ENCODE data around the gene RAD51B.

DNA sequence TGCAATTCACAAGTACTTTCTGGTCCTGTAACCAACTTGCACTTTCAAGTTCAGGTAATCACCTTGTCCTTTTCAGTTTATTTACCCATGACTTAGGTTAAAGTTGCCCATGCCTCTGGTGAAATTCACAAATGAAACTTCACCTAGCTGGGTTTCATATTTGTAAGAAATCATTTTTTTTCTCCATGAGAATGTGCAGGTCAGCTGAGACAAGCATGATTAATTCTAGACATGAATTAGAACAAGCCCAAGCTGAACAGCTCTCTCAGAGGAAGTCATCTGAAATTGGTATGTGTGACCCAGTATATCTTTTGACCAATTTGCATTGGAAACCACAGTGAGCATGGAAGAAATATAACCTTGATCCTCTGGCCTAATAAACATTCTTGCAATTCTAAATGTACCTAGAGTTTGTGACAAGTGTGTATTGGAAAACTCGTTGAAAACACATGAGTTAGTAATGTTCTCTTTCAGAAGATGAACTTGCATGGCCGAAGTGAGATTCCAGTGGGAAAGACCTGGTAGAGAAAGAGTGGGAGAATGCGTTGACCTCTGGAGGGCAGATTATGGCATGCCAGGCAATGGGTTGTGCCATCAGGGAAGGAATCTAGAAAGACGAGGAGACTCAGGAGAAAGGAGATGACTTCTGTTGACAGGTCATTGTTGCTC lies 486.8 kb downstream of the RAD51B start:
- TF ChIP-seq POLR2A (IDR thresholded peaks at IDR 0.05) = no peak
- TF ChIP-seq, protein P1, sequence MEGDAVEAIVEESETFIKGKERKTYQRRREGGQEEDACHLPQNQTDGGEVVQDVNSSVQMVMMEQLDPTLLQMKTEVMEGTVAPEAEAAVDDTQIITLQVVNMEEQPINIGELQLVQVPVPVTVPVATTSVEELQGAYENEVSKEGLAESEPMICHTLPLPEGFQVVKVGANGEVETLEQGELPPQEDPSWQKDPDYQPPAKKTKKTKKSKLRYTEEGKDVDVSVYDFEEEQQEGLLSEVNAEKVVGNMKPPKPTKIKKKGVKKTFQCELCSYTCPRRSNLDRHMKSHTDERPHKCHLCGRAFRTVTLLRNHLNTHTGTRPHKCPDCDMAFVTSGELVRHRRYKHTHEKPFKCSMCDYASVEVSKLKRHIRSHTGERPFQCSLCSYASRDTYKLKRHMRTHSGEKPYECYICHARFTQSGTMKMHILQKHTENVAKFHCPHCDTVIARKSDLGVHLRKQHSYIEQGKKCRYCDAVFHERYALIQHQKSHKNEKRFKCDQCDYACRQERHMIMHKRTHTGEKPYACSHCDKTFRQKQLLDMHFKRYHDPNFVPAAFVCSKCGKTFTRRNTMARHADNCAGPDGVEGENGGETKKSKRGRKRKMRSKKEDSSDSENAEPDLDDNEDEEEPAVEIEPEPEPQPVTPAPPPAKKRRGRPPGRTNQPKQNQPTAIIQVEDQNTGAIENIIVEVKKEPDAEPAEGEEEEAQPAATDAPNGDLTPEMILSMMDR (IDR thresholded peaks at IDR 0.05) = no peak

Measured in thyroid gland (tissue), 4 donors.